Measurements from ENCODE around the gene CA9.
A peak's percentile ranks its signal among the peaks of the same experiment; 100 is the strongest.

Gene CA9

DNA sequence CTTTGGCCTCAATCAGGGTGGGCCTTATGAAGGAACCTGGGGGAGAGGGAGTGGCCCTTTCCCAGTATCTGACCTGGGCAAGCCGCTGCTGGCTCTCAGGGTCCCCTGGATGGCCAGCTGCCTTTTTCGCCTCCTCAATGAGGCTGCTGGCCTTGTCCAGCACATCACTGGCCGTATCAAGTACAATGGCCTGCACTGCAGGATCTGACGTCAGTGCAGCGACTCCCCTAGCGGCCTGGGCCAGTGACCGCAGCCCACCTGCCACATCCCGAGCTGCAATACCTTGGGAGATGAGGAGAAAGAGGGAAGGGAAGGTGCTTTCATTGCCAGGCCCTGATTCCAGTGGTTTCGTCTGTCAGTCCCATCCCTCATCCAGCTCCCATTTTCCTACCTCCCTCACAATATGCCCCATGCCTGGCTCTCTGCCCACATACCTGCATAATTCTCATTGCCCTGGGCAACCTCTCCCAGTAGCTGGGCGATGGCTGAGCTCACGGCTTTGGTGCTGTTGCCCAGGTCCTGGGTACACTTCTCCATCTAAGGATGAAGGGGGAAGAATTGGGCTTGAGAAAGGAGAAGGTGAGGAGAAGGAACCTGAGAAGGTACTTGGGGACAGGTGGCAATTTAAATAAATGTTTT lies 39.2 kb downstream of the CA9 start:
- Histone ChIP-seq H3K4me3 (ENCODE audit: low read depth in 1 of 2, low read length in 2 of 2) (no peak overlapping the region), H3K27me3 (ENCODE audit: low read depth, low read length) (no peaks in the 10 kb centered on the region), H3K36me3 (ENCODE audit: control insufficient read depth in 1 of 2, insufficient read depth in 2 of 2, low read length in 2 of 2) (peaks cover 85 to 92% of the 10 kb centered on the region in 2 donors), H3K9me3 (ENCODE audit: control insufficient read depth in 1 of 2, low read length in 2 of 2) (no peaks in the 10 kb centered on the region), H3K4me1 (ENCODE audit: control insufficient read depth in 1 of 2, insufficient read depth in 2 of 2, low read length in 2 of 2) (no peaks in the 10 kb centered on the region), H3K27ac (ENCODE audit: low read length) (no peak overlapping the region)

DNA sequence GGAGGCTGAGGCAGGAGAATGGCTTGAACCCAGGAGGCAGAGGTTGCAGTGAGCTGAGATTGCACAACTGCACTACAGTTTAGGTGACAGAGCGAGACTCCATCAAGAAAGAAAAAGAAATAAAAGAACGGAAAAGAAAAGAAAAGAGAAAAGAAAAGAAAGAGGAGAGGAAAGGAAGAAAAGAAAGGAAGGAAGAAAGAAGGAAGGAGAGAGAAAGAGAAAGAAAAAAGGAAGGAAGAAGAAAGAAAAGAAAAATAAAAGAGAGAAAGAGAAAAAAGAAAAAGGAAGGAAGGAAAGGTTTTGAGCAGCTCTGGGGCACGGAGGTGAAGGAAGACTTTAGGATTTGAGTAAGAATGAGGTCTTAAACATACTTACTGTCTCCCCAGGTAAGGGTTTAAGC lies 39.9 kb downstream of the CA9 start:
- no peaks in the 10 kb centered on the region for H3K4me1 ChIP-seq (ENCODE audit: control insufficient read depth in 1 of 2, insufficient read depth in 2 of 2, low read length in 2 of 2)
- H3K27ac ChIP-seq (ENCODE audit: low read length): no peak overlapping the region
- H3K4me3 ChIP-seq (ENCODE audit: low read depth in 1 of 2, low read length in 2 of 2): no peak overlapping the region
- H3K27me3 ChIP-seq (ENCODE audit: low read depth, low read length): no peaks in the 10 kb centered on the region
- H3K9me3 ChIP-seq (ENCODE audit: control insufficient read depth in 1 of 2, low read length in 2 of 2): no peaks in the 10 kb centered on the region
- H3K36me3 ChIP-seq (ENCODE audit: control insufficient read depth in 1 of 2, insufficient read depth in 2 of 2, low read length in 2 of 2): peaks cover 85 to 92% of the 10 kb centered on the region in 2 donors

DNA sequence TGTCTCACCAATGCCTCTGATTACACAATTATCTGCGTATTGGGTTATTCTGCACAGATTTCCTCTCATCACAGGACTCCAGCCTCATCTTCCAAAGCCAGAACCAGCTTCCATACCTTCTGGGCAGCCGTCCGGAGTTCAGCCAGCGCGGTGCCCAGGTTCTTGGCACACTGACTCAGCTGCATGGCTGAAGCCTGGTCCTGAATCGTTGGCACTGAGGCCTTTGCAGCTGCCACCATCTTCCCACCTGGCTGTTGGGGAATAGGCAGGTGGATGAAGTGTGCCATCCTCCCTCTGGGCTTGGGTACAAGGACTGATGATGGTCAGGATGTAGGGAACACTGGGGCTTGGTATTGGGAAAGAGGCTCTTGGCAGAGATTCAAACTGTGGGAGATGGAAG lies 40.4 kb downstream of the CA9 start:
- H3K27ac ChIP-seq (ENCODE audit: low read length): no peak overlapping the region
- H3K36me3 ChIP-seq (ENCODE audit: control insufficient read depth in 1 of 2, insufficient read depth in 2 of 2, low read length in 2 of 2): peaks cover 86 to 92% of the 10 kb centered on the region in 2 donors

DNA sequence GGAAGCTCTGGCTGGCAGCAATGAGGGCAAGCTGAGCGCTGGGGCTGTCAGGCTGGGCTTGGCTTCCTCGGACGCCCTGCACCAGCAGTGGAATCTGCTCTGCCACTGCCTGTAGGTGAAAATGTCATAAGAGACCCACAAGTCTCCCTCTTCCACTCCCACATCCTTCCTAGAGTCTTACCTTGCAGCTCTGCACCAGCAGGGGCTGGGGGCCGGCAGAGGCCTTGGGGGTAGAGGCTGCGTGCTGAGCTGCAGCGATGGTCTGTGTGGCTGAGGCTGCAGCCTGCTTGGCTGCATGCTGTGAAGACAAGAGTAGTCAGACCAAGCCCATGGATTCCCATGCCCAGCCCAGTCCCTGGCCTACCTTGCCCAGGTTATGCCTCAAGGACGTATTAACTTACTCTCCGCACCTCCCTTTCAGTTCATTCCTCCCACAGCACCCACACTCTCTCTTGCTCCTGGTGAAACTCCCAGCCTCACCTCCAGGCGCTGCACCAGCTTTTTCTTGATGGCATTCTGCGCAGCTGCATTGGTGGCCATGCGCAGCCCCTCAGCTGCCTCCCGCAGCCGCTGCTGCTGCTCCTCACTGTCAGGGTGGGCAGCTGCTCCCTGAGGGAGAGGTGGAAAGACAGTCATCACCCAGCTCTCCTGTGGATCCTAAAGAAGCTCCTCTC lies 41.0 kb downstream of the CA9 start:
- H3K4me3 ChIP-seq (ENCODE audit: low read depth in 1 of 2, low read length in 2 of 2): no peak overlapping the region
- H3K4me1 ChIP-seq (ENCODE audit: control insufficient read depth in 1 of 2, insufficient read depth in 2 of 2, low read length in 2 of 2): no peaks in the 10 kb centered on the region
- H3K36me3 ChIP-seq (ENCODE audit: control insufficient read depth in 1 of 2, insufficient read depth in 2 of 2, low read length in 2 of 2): peaks cover 89 to 97% of the 10 kb centered on the region in 2 donors
- H3K27me3 ChIP-seq (ENCODE audit: low read depth, low read length): no peaks in the 10 kb centered on the region
- H3K27ac ChIP-seq (ENCODE audit: low read length): no peak overlapping the region
- no peaks in the 10 kb centered on the region for H3K9me3 ChIP-seq (ENCODE audit: control insufficient read depth in 1 of 2, low read length in 2 of 2)

More for the DNA sequence above, 40.4 kb downstream of the CA9 start:
- no peaks in the 10 kb centered on the region for H3K27me3 ChIP-seq (ENCODE audit: low read depth, low read length)
- H3K4me1 ChIP-seq (ENCODE audit: control insufficient read depth in 1 of 2, insufficient read depth in 2 of 2, low read length in 2 of 2): no peaks in the 10 kb centered on the region
- no peaks in the 10 kb centered on the region for H3K9me3 ChIP-seq (ENCODE audit: control insufficient read depth in 1 of 2, low read length in 2 of 2)
- H3K4me3 ChIP-seq (ENCODE audit: low read depth in 1 of 2, low read length in 2 of 2): no peak overlapping the region

DNA sequence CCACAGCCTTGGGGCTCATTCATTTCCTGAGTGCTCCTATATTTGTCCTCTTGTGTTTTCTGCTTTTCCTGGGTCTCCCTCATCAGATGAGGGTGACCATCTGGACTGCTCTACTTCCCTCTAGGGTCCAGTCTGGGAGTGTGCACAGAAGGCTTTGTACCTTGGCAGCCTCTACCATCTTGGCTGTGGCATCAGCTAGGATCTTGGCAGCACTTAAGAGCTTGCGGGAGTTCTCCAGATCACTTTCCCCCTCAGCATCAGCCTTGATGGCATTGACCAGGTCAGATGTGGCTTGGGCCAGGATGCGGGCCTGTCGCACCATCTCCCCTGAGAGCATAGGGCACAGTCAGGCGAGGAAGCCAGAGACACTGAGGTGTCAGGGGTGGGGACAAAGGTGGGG lies 42.5 kb downstream of the CA9 start:
- H3K4me1 ChIP-seq (ENCODE audit: control insufficient read depth in 1 of 2, insufficient read depth in 2 of 2, low read length in 2 of 2): no peaks in the 10 kb centered on the region
- peak overlapping the region; percentile 7 for H3K27ac ChIP-seq (ENCODE audit: low read length)

DNA sequence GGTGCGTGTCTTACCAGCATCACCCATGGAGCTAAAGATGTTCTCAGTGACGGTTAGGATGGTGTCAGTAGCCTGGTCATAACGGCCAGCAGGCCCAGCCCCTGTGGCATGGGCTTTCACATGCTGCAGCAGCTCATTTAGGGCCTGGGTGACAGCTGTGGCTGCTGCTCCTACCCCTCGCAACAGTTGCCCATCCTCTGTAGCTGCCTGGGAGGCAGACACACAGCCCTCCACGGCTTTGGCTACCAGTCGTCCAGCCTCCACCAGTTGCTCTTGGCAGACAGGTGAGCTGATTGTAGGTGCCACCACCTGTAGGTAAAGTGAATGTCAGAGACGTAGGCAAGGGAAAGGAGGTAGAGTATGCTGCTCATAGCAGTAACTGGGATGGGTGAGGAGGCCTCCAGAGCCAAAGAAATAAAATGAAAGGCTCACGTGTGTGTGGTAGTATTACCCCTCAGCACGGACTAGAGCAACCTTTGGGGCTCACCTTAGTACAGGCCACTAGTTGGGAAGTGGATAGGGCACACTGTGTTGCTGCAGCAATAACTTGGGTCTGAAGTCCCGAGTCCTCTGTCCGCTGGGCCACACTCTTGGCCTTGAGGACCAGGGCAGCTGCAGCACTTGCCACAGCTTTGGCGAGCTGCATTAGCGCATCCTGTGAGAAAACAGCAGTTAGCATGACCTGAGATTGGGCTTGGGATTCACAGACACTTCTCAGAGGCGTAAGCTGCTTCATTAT lies 43.6 kb downstream of the CA9 start:
- Histone ChIP-seq H3K4me1 (ENCODE audit: control insufficient read depth in 1 of 2, insufficient read depth in 2 of 2, low read length in 2 of 2) (no peaks in the 10 kb centered on the region), H3K36me3 (ENCODE audit: control insufficient read depth in 1 of 2, insufficient read depth in 2 of 2, low read length in 2 of 2) (peaks cover 96 to 100% of the 10 kb centered on the region in 2 donors)

More for the DNA sequence above, 42.5 kb downstream of the CA9 start:
- no peaks in the 10 kb centered on the region for H3K27me3 ChIP-seq (ENCODE audit: low read depth, low read length)
- H3K4me3 ChIP-seq (ENCODE audit: low read depth in 1 of 2, low read length in 2 of 2): no peak overlapping the region
- no peaks in the 10 kb centered on the region for H3K9me3 ChIP-seq (ENCODE audit: control insufficient read depth in 1 of 2, low read length in 2 of 2)
- H3K36me3 ChIP-seq (ENCODE audit: control insufficient read depth in 1 of 2, insufficient read depth in 2 of 2, low read length in 2 of 2): peaks cover 95 to 100% of the 10 kb centered on the region in 2 donors

DNA sequence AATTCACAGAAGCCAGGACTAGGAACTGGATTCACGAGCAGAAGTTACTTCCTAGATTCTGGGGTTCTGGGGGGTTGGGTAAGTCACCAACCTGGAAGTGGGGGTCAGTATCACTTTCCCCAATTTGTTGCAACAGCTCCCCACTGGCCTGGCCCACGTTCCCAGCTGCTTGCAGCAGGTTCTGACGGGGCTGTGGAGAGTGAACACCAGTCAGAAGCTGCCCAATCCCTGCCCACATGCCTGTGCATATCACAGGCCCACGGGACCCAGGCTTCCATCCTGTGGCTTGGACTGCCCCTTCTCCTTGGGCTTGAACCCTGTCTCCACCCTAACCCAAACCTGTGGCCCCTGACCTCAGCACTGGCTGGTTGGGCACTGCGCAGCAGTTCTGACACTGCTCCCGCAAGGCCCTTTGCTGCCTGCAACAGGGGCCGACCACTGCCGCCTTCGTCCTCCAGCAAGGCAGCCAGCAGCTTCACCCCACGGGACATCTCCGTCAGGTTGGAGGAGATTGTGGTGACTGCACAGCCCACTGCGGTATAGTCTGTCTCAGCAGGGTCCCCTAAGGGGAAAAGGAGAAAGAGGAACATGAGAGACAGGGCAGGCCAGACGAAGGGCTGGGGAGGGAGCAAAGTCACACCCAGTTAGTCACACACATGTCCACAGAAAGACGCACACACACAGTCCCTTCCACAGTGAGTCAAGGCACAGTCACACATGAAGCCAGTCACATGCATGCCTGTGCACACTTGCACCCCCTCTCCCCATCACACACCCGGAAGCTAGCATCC lies 45.2 kb downstream of the CA9 start:
- no peaks in the 10 kb centered on the region for H3K9me3 ChIP-seq (ENCODE audit: control insufficient read depth in 1 of 2, low read length in 2 of 2)
- H3K27me3 ChIP-seq (ENCODE audit: low read depth, low read length): no peaks in the 10 kb centered on the region
- H3K4me3 ChIP-seq (ENCODE audit: low read depth in 1 of 2, low read length in 2 of 2): no peak overlapping the region
- H3K4me1 ChIP-seq (ENCODE audit: control insufficient read depth in 1 of 2, insufficient read depth in 2 of 2, low read length in 2 of 2): no peaks in the 10 kb centered on the region
- peaks cover 95 to 100% of the 10 kb centered on the region in 2 donors for H3K36me3 ChIP-seq (ENCODE audit: control insufficient read depth in 1 of 2, insufficient read depth in 2 of 2, low read length in 2 of 2)
- H3K27ac ChIP-seq (ENCODE audit: low read length): no peak overlapping the region

More for the DNA sequence above, 43.6 kb downstream of the CA9 start:
- H3K9me3 ChIP-seq (ENCODE audit: control insufficient read depth in 1 of 2, low read length in 2 of 2): no peaks in the 10 kb centered on the region
- H3K27me3 ChIP-seq (ENCODE audit: low read depth, low read length): no peaks in the 10 kb centered on the region
- H3K4me3 ChIP-seq (ENCODE audit: low read depth in 1 of 2, low read length in 2 of 2): no peak overlapping the region
- H3K27ac ChIP-seq (ENCODE audit: low read length): no peak overlapping the region

DNA sequence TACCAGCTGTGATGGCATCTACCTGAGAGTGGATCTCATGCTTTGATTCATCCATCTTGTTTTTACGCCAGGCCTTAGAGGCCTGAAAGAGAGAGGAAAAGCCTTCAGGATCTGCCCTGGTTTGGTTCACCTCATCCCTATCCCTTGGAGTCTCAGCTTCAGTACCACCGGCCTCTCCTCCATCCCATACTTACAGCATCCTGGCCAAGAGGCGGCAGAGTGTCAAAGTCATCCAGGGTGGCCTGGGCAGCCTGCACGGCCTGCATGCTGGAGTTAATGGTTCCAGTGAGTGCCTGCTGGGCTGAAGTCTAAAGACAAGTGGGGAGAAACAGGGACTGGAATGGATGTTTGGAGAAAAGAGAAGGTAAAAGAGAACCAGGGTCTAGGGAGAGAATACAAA lies 45.8 kb downstream of the CA9 start:
- Histone ChIP-seq H3K9me3 (ENCODE audit: control insufficient read depth in 1 of 2, low read length in 2 of 2) (no peaks in the 10 kb centered on the region), H3K27me3 (ENCODE audit: low read depth, low read length) (no peaks in the 10 kb centered on the region), H3K36me3 (ENCODE audit: control insufficient read depth in 1 of 2, insufficient read depth in 2 of 2, low read length in 2 of 2) (peaks cover 95 to 100% of the 10 kb centered on the region in 2 donors), H3K27ac (ENCODE audit: low read length) (no peak overlapping the region), H3K4me3 (ENCODE audit: low read depth in 1 of 2, low read length in 2 of 2) (no peak overlapping the region), H3K4me1 (ENCODE audit: control insufficient read depth in 1 of 2, insufficient read depth in 2 of 2, low read length in 2 of 2) (no peaks in the 10 kb centered on the region)

DNA sequence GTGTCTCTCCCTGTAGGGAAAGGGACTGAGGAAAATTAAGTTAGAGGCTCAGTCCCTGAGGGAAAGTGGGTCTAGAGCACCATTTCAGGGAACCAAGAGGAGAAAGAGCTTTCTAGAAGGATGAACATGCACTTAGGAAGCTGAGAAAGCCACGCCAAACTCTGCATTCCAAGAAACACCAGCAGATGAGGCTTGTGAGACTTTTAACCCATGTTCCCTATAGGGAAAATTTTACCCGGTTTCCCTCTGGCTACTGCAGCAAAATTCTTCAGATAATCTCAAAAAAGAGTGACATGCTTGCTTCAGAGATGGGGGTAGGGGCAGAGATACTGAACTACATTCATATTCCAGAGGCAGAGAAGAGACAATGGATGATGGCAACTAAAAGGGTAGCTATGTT lies 49.7 kb downstream of the CA9 start:
- H3K27ac ChIP-seq (ENCODE audit: low read length): no peak overlapping the region
- H3K4me1 ChIP-seq (ENCODE audit: control insufficient read depth in 1 of 2, insufficient read depth in 2 of 2, low read length in 2 of 2): peaks cover 18 to 22% of the 10 kb centered on the region in 2 donors
- H3K4me3 ChIP-seq (ENCODE audit: low read depth in 1 of 2, low read length in 2 of 2): no peak overlapping the region
- peaks cover 67 to 78% of the 10 kb centered on the region in 2 donors for H3K36me3 ChIP-seq (ENCODE audit: control insufficient read depth in 1 of 2, insufficient read depth in 2 of 2, low read length in 2 of 2)
- H3K9me3 ChIP-seq (ENCODE audit: control insufficient read depth in 1 of 2, low read length in 2 of 2): no peaks in the 10 kb centered on the region
- H3K27me3 ChIP-seq (ENCODE audit: low read depth, low read length): no peaks in the 10 kb centered on the region

DNA sequence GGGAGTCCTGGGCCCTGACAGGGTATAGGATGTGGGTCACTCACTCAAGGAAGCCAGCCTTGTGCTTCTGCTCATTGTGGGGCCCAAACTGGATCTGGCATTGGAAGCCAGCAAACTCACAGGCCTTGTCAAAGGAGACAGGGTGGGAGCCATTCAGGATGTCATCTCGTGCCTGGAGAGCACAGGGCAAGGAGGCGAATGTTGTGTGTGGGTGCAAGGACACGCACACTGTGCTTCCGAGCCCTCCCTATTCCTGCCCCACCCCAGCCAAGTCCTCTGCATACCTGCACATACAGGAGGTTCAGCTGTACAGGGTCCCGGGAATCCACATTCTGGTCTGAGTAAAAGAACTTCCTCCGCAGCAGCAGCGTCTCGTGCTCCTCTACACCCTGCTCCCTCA lies 50.2 kb downstream of the CA9 start:
- peaks cover 20 to 27% of the 10 kb centered on the region in 2 donors for H3K4me1 ChIP-seq (ENCODE audit: control insufficient read depth in 1 of 2, insufficient read depth in 2 of 2, low read length in 2 of 2)
- H3K27me3 ChIP-seq (ENCODE audit: low read depth, low read length): no peaks in the 10 kb centered on the region
- no peaks in the 10 kb centered on the region for H3K9me3 ChIP-seq (ENCODE audit: control insufficient read depth in 1 of 2, low read length in 2 of 2)
- H3K36me3 ChIP-seq (ENCODE audit: control insufficient read depth in 1 of 2, insufficient read depth in 2 of 2, low read length in 2 of 2): peaks cover 63 to 73% of the 10 kb centered on the region in 2 donors
- H3K27ac ChIP-seq (ENCODE audit: low read length): no peak overlapping the region
- H3K4me3 ChIP-seq (ENCODE audit: low read depth in 1 of 2, low read length in 2 of 2): no peak overlapping the region

DNA sequence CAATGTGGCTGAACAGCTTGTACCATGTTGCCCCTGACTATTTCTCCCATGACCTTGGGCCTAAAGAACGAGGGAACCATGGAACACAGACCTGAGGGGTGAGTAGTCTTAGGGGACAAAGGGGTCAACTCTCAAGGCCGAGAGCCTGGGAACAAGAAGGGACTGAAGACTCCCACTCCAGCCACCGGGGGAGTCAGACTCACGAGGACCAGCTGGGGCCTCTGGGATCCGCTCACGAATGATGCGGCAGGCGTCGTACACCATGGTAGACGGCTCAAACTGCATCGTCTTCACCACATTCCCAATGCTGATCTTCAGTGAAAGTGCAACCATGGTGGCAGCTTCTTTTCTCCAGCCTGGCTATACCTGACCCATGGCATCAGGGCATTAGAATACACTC lies 51.6 kb downstream of the CA9 start:
- H3K9me3 ChIP-seq (ENCODE audit: control insufficient read depth in 1 of 2, low read length in 2 of 2): no peaks in the 10 kb centered on the region
- peaks cover 29 to 42% of the 10 kb centered on the region in 2 donors for H3K4me1 ChIP-seq (ENCODE audit: control insufficient read depth in 1 of 2, insufficient read depth in 2 of 2, low read length in 2 of 2)
- H3K4me3 ChIP-seq (ENCODE audit: low read depth in 1 of 2, low read length in 2 of 2): no peak overlapping the region
- H3K36me3 ChIP-seq (ENCODE audit: control insufficient read depth in 1 of 2, insufficient read depth in 2 of 2, low read length in 2 of 2): peaks cover 48 to 58% of the 10 kb centered on the region in 2 donors
- no peaks in the 10 kb centered on the region for H3K27me3 ChIP-seq (ENCODE audit: low read depth, low read length)
- H3K27ac ChIP-seq (ENCODE audit: low read length): no peak overlapping the region

Data from muscle layer of duodenum (tissue), 2 donors.